ENCODE results near the gene CHKA. TPM values are rescaled to one million over a fixed set of nuclear protein-coding genes. Genes with fewer than 3 reads are reported as not detected.

CHKA gene
- 8.7 TPM for total RNA-seq
- long read RNA-seq, partial matches to known transcripts = 3 of 11 reads
- long read RNA-seq, other reads (novel, unspliced or antisense) = 4 of 11 reads

DNA sequence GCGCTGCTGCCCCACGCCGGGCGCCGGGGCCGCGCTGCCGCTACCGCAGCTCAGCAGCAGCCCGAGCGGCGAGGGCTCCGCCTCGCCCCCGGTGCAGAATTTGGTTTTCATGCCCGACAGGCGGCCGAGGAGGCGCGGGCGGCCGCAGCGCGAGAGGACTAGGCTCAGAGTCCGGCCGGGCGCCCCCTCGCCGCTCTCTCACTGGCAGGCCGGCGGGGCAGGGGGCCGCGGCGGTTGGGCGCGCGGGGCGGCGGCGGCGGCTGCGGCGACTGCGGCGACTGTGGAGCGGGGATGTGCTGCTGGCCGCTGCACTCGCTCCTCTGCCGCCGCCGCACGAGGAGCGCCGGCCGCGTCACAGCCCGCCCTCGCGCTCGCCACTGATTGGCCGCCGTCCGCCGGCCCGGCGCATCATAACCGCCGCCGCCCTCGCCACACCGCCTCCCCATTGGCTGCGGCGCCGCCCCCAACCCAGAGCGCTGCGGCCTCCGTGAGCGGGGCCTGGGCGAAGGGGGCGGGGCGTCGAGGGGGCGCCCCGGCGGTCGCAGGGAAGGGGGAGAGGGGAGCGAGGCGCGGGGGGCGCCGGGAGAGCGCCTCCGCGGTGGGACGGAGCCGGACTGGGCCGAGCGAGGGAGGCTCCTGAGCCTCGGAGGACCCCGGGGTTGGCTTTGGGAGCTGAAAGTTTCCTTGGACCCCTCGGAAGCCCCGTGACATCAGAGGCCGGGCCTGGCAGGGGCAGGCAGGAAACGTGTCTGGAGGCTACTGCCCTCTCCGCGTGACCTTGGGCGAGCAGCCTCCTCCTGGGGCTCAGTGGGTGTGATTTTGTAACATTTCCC, at the start of gene CHKA:
TSS of gene CHKA (minus strand) at position 322 of the 833 bp plus-strand sequence. CDS start at position 111, 211 bp downstream.
- H3K36me3 ChIP-seq = no peaks in the 10 kb centered on the region
- peak within 1 kb of the TSS; percentile 99 for H3K27ac ChIP-seq (replicated peaks)
- TF ChIP-seq, protein P1, sequence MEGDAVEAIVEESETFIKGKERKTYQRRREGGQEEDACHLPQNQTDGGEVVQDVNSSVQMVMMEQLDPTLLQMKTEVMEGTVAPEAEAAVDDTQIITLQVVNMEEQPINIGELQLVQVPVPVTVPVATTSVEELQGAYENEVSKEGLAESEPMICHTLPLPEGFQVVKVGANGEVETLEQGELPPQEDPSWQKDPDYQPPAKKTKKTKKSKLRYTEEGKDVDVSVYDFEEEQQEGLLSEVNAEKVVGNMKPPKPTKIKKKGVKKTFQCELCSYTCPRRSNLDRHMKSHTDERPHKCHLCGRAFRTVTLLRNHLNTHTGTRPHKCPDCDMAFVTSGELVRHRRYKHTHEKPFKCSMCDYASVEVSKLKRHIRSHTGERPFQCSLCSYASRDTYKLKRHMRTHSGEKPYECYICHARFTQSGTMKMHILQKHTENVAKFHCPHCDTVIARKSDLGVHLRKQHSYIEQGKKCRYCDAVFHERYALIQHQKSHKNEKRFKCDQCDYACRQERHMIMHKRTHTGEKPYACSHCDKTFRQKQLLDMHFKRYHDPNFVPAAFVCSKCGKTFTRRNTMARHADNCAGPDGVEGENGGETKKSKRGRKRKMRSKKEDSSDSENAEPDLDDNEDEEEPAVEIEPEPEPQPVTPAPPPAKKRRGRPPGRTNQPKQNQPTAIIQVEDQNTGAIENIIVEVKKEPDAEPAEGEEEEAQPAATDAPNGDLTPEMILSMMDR (IDR thresholded peaks at IDR 0.05; ENCODE audit: borderline replicate concordance) = peak; percentile 11
- no peaks in the 10 kb centered on the region for H3K27me3 ChIP-seq (ENCODE audit: low read depth)
- H3K4me1 ChIP-seq = peaks cover 55% of the 10 kb centered on the region
- peak within 1 kb of the TSS; percentile 76 for H3K4me3 ChIP-seq
- DNase-seq = peak; percentile 94
- no peaks in the 10 kb centered on the region for H3K9me3 ChIP-seq (replicated peaks)
- intact Hi-C loops (cut with micrococcal nuclease) = no loop called here

DNA sequence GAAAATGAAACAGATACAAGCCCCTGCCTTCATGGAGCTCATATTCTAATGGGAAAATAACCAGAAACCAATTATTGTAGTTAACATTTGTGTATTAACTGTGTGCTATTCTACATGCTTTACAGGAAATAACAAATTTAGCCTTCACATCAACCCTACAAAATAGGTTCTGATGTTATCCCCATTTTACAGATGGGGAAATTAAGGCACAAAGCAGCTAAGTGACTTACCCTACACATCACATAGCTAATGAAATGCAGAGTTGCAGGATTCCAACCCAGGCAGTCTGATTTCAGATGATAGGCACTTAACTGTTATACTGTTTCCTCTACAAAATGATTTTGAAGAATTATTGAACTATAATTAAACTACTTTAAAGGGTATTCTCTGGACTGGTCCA, 48.3 kb upstream of the CHKA start:
- DNase-seq = no peak
- Histone ChIP-seq H3K4me1 (no peaks in the 10 kb centered on the region), H3K4me3 (no peak overlapping the region), H3K9me3 (replicated peaks) (no peaks in the 10 kb centered on the region), H3K36me3 (peaks cover 100% of the 10 kb centered on the region), H3K27me3 (ENCODE audit: low read depth) (no peaks in the 10 kb centered on the region), H3K27ac (replicated peaks) (no peak overlapping the region)
- TF ChIP-seq, protein P1 (IDR thresholded peaks at IDR 0.05; ENCODE audit: borderline replicate concordance) = no peak
- intact Hi-C loops (cut with micrococcal nuclease) = no loop called here

DNA sequence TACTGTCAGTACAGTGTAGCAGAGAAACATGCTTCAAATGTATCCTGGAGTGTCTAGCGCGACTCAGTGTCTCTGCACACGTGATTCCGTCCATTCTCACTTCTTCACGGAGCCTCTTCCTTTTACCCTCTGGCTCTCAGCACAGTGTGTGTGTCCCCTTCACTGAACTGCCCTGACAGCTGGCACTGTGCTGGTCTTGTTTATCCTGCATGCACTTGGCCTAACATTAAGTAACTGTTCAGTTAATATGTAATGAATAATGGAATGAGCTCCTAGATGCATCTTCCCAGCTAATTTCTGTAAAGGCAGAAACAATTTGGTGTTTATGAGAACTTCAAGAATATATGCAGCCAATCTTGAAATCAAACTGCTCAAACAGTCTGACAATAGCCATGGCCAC, 47.5 kb upstream of the CHKA start:
- Histone ChIP-seq H3K27ac (replicated peaks) (no peak overlapping the region), H3K9me3 (replicated peaks) (no peaks in the 10 kb centered on the region), H3K4me1 (no peaks in the 10 kb centered on the region), H3K36me3 (peaks cover 100% of the 10 kb centered on the region), H3K4me3 (no peak overlapping the region), H3K27me3 (ENCODE audit: low read depth) (no peaks in the 10 kb centered on the region)
- no peak for DNase-seq
- intact Hi-C loops (cut with micrococcal nuclease) = no loop called here
- TF ChIP-seq, protein P1 (IDR thresholded peaks at IDR 0.05; ENCODE audit: borderline replicate concordance) = no peak

DNA sequence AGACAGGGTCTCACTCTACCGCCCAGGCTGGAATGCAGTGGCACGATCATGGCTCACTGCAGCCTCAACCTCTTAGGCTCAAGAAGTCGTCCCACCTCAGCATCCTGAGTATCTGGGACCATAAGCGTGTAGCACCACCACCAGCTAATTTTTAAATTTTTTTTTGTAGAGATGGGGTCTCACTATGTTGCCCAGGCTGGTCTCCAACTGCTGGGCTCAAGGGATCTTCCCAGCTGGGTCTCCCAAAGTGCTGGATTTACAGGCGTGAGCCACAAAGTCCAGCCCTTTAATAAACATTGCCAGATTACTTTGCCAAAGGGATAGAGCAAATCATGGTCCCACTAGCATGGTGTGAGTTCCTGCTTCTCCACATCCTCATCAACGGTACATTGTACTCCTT, 46.3 kb upstream of the CHKA start:
- Histone ChIP-seq H3K4me3 (no peak overlapping the region), H3K27ac (replicated peaks) (no peak overlapping the region), H3K36me3 (peaks cover 94% of the 10 kb centered on the region), H3K9me3 (replicated peaks) (no peaks in the 10 kb centered on the region), H3K4me1 (no peaks in the 10 kb centered on the region), H3K27me3 (ENCODE audit: low read depth) (no peaks in the 10 kb centered on the region)
- DNase-seq = no peak
- TF ChIP-seq, protein P1 (IDR thresholded peaks at IDR 0.05; ENCODE audit: borderline replicate concordance) = no peak
- intact Hi-C loops (cut with micrococcal nuclease) = no loop called here

DNA sequence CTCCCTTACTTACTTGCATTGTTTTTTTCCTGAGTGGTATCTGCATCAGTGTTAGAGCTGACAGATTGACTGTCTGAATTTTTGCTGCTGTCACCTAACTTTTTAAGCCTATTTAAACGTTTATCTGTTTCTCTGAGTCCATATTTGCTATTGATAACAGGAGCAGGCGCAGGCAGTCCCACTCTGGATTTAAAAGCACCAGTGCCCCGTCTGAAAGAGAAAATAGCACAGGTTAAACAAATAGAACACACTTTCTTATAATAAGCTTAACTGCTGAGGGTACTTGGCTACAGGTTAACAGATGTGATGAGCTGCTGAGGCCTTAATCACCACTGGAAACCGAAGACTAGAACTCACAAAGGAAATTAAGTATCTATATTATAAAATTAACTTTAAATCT, 45.8 kb upstream of the CHKA start:
- Histone ChIP-seq H3K36me3 (peaks cover 88% of the 10 kb centered on the region), H3K4me1 (no peaks in the 10 kb centered on the region), H3K27me3 (ENCODE audit: low read depth) (no peaks in the 10 kb centered on the region), H3K27ac (replicated peaks) (no peak overlapping the region), H3K9me3 (replicated peaks) (no peaks in the 10 kb centered on the region), H3K4me3 (no peak overlapping the region)
- DNase-seq = no peak
- intact Hi-C loops (cut with micrococcal nuclease) = no loop called here
- TF ChIP-seq, protein P1 (IDR thresholded peaks at IDR 0.05; ENCODE audit: borderline replicate concordance) = no peak

Measured in left ventricle myocardium inferior (tissue), 1 donor.